HepG2 (cell line): ENCODE measurements around the gene ATP6V0E1. TPM values are rescaled to one million over a fixed set of nuclear protein-coding genes. Genes with fewer than 3 reads are reported as not detected.
A peak's percentile ranks its signal among the peaks of the same experiment; 100 is the strongest.

ENCODE experiments used
- ATAC-seq: fragments of 200-7000 bp; cut with Tn5 transposase; 3 replicates; pipeline ENCODE4 v1.9.1; 2020; ENCODE audit warnings: mild to moderate bottlenecking, moderate library complexity
- BruUV-seq: library from RNA; stranded (reverse); fragments of 400-500 nt; replicated peaks from 2 replicates; lab custom pipeline; 2021; lab: Mats Ljungman, UMichigan
- CTCF ChIA-PET: fragments of 300-600 bp; formaldehyde crosslinking; extraction: SDS; loops from one replicate; lab custom pipeline; 2021; ENCODE audit warnings: low total read pairs, inconsistent platforms, low intra/inter-chr PET ratio; lab: Yijun Ruan, JAX
- POLR2A ChIA-PET: fragments of 350-600 bp; sonication (Branson Sonifier 250); formaldehyde crosslinking; loops from one replicate; lab custom pipeline; 2020; ENCODE audit warnings: antibody characterized with exemption, inconsistent platforms; lab: Yijun Ruan, JAX
- DNase-seq: peaks from one replicate; pipeline ENCODE4 v3.0.0-alpha.2; 2015; ENCODE audit warnings: low spot score
- FAIRE-seq: peaks from 3 replicates; lab custom pipeline; 2011; peaks lifted over from hg19 to GRCh38; lab: Jason Lieb, UNC
- H2AFZ ChIP-seq: one replicate; pipeline ENCODE4 v1.6.1; 2011; ENCODE audit warnings: low read length, inconsistent platforms
- H3K27ac ChIP-seq: fragments of 300-600 bp; 3 replicates; pipeline ENCODE4 v1.8.0; 2011; ENCODE audit warnings: mixed run types, mild to moderate bottlenecking, mixed read lengths, low read length, inconsistent platforms; ENCODE audit not compliant: insufficient read depth; ENCODE audit errors: extremely low read length
- H3K27me3 ChIP-seq, 2 experiments: fragments of 200-600 bp in 1 of 2; 2 replicates in 1 of 2; 3 replicates in 1 of 2; pipeline versions ENCODE4 v1.6.0 to v1.8.0; 2011; ENCODE audit warnings: low read length in 2 of 2, mild to moderate bottlenecking in 2 of 2, moderate library complexity in 2 of 2, inconsistent platforms in 1 of 2; ENCODE audit not compliant: insufficient read depth in 2 of 2, control insufficient read depth in 1 of 2
- H3K36me3 ChIP-seq, 2 experiments: fragments of 200-600 bp in 1 of 2; replicated peaks in 1 of 2; 2 replicates in 1 of 2; 3 replicates in 1 of 2; pipeline versions ENCODE4 v1.5.1 to v1.8.0; 2011; ENCODE audit warnings: low read length in 2 of 2, inconsistent platforms in 1 of 2; ENCODE audit not compliant: insufficient read depth in 2 of 2, control insufficient read depth in 1 of 2
- H3K4me1 ChIP-seq: 2 replicates; pipeline ENCODE4 v1.5.1; 2012; ENCODE audit warnings: low read length, inconsistent platforms; ENCODE audit not compliant: insufficient read depth
- H3K4me2 ChIP-seq: 2 replicates; pipeline ENCODE4 v1.6.0; 2011; ENCODE audit warnings: low read depth, low read length, inconsistent platforms
- H3K4me3 ChIP-seq, 3 experiments: fragments of 200-600 bp in 1 of 3; sonication (generic), shearing (Covaris generic) in 1 of 3; replicated peaks in 1 of 3; 2 replicates each; pipeline ENCODE4 v1.5.1; 2011 to 2016; ENCODE audit warnings: low read length in 3 of 3, inconsistent platforms in 2 of 3, low read depth in 2 of 3, mild to moderate bottlenecking in 2 of 3, control low read depth in 1 of 3, mixed read lengths in 1 of 3; ENCODE audit not compliant: insufficient read depth in 1 of 3
- H3K79me2 ChIP-seq: one replicate; pipeline ENCODE4 v1.6.1; 2011; ENCODE audit warnings: low read length, inconsistent platforms; ENCODE audit not compliant: insufficient read depth
- H3K9ac ChIP-seq: 2 replicates; pipeline ENCODE4 v1.6.0; 2011; ENCODE audit warnings: mild to moderate bottlenecking, low read depth, low read length, inconsistent platforms; ENCODE audit not compliant: insufficient read depth
- H3K9me3 ChIP-seq: 2 replicates; pipeline ENCODE4 v1.5.1; 2012; ENCODE audit warnings: mild to moderate bottlenecking, low read length
- H4K20me1 ChIP-seq: 2 replicates; pipeline ENCODE4 v1.6.0; 2011; ENCODE audit warnings: inconsistent platforms, mild to moderate bottlenecking, low read length, moderate library complexity; ENCODE audit not compliant: insufficient read depth
- CBX1 ChIP-seq: IDR thresholded peaks from one replicate; pipeline ENCODE4 v1.6.1; 2016; ENCODE audit warnings: antibody characterized with exemption, low read depth
- FOXM1 ChIP-seq: sonication (generic); formaldehyde crosslinking; IDR thresholded peaks from 2 replicates; pipeline ENCODE4 v1.5.0; 2020; ENCODE audit warnings: missing genetic modification reagents
- HNRNPK ChIP-seq: fragments of 200-400 bp; formaldehyde crosslinking; IDR thresholded peaks from 2 replicates; pipeline ENCODE4 v1.6.1; 2018; ENCODE audit warnings: low read length, low read depth, moderate library complexity, mild to moderate bottlenecking; ENCODE audit not compliant: poor library complexity, severe bottlenecking
- NR2C2 ChIP-seq: sonication (generic); formaldehyde crosslinking; IDR thresholded peaks from 2 replicates; pipeline ENCODE4 v1.4.0; 2020; ENCODE audit warnings: missing genetic modification reagents, mild to moderate bottlenecking, moderate library complexity, borderline replicate concordance
- RCOR2 ChIP-seq: IDR thresholded peaks from 2 replicates; pipeline ENCODE4 v1.6.1; 2016; ENCODE audit warnings: missing biosample characterization, missing genetic modification reagents
- ZFP82 ChIP-seq: sonication (generic); formaldehyde crosslinking; IDR thresholded peaks from 2 replicates; pipeline ENCODE4 v1.5.1; 2020; ENCODE audit warnings: mild to moderate bottlenecking, missing genetic modification reagents, borderline replicate concordance
- ZNF589 ChIP-seq: sonication (generic); formaldehyde crosslinking; conservative IDR thresholded peaks from 2 replicates; pipeline ENCODE4 v1.8.0; 2022; ENCODE audit warnings: mild to moderate bottlenecking, moderate library complexity, missing genetic modification reagents
- ZNF761 ChIP-seq: sonication (generic); formaldehyde crosslinking; conservative IDR thresholded peaks from 2 replicates; pipeline ENCODE4 v1.4.0; 2020; ENCODE audit warnings: mild to moderate bottlenecking, missing genetic modification reagents
- ZNF766 ChIP-seq: sonication (generic); formaldehyde crosslinking; IDR thresholded peaks from 2 replicates; pipeline ENCODE4 v1.5.0; 2020; ENCODE audit warnings: missing genetic modification reagents, borderline replicate concordance
- ZNF883 ChIP-seq: sonication (generic); formaldehyde crosslinking; IDR thresholded peaks from 2 replicates; pipeline ENCODE4 v1.5.1; 2020; ENCODE audit warnings: mild to moderate bottlenecking, missing genetic modification reagents; ENCODE audit errors: not compliant biosample characterization
- WGBS: methylation state at CpG from one replicate; pipeline ENCODE4 v1.1.6; 2017; ENCODE audit warnings: low lambda C conversion rate; 5-methylcytosine and 5-hydroxymethylcytosine counted together
- in situ Hi-C: cut with HindIII; loops from 2 replicates; pipeline ENCODE4 v1.10.0; 2017; ENCODE audit warnings: low pct_unique_long_range_greater_than_20kb; ENCODE audit not compliant: extremely low pct_ligation_motif_present
- intact Hi-C: fragments of 100-400 bp; cut with micrococcal nuclease; formaldehyde crosslinking; loops from one replicate; pipeline ENCODE4 v1.10.0; 2022; ENCODE audit not compliant: unreplicated experiment
- polyA plus RNA-seq, 8 experiments: library from polyadenylated mRNA; depleted of rRNA in 3 of 8; stranded (reverse) in 7 of 8; unstranded in 1 of 8; fragments of >200 nt; fragmentation: Illumina TruSeq in 4 of 8; extraction: Trizol in 4 of 8; gene quantifications; 2 replicates each; pipeline versions ENCODE4 v1.2.1 to v1.2.3, GENCODE V29; 2011 to 2016; ENCODE audit warnings: low read depth in 4 of 8, missing spikeins in 1 of 8, mixed read lengths in 1 of 8; ENCODE audit not compliant: insufficient read depth in 1 of 8
- total RNA-seq, 5 experiments: library from RNA; depleted of rRNA; stranded (reverse); fragments of >200 nt; fragmentation: Illumina TruSeq; extraction: Trizol; gene quantifications; 2 replicates each; pipeline ENCODE4 v1.2.3, GENCODE V29; 2016; ENCODE audit warnings: low read depth in 1 of 5
- TF ChIP-seq, protein P1 (sequence below): sonication (generic); formaldehyde crosslinking; IDR thresholded peaks from 2 replicates; pipeline ENCODE4 v1.5.0; 2020; ENCODE audit warnings: mild to moderate bottlenecking, missing genetic modification reagents
- TF ChIP-seq, protein P2 (sequence below): sonication (generic); formaldehyde crosslinking; IDR thresholded peaks from 2 replicates; pipeline ENCODE4 v1.5.0; 2020; ENCODE audit warnings: missing genetic modification reagents, mild to moderate bottlenecking, borderline replicate concordance
- TF ChIP-seq, protein P3 (sequence below): sonication (generic); formaldehyde crosslinking; IDR thresholded peaks from 2 replicates; pipeline ENCODE4 v1.4.0; 2020; ENCODE audit warnings: missing genetic modification reagents

ATP6V0E1 gene
- total and polyA plus RNA-seq, 2 of the 13 experiments (the other 11 are each of a cell fraction or from before 2014, with no cell fraction given), result 143 to 215 TPM

DNA sequence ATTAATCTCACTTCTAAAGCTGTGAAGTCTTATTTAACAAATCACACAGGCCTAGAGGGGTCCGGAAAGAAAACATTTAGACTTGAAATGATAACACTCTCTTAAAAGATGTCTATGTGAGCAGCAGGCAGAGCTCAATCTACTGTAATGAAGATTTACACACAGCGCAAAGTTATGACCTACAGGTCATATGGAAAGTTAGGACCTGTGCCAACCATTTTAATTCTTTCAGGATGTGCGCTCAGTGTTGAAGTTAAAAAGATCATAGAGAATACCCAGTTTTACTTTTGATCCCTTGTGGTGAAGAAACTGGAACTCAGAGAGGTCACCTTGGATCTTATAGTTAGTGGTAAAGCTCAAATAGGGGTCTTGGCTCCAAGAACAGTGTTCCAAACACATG, 69.5 kb downstream of the ATP6V0E1 start:
- ATAC-seq (no peak), FAIRE-seq (no peak), DNase-seq (no peak)
- Histone ChIP-seq H3K27me3 (no peaks in the 10 kb centered on the region; a peak in 1 of 5 replicates), H2AFZ (no peak overlapping the region), H3K27ac (no peak overlapping the region), H4K20me1 (no peaks in the 10 kb centered on the region), H3K4me1 (peaks cover 37% of the 10 kb centered on the region), H3K4me3 (no peak overlapping the region), H3K9me3 (no peaks in the 10 kb centered on the region), H3K9ac (no peak overlapping the region), H3K36me3 (no peaks in the 10 kb centered on the region), H3K4me2 (no peak overlapping the region), H3K79me2 (peaks cover 9% of the 10 kb centered on the region)
- intact Hi-C loops, result no loop called here
- WGBS, result 81% methylated on average over 3 of the region's 3 CpGs
- no peak for TF ChIP-seq ZNF766 (CRISPR knock-in tag)
- TF ChIP-seq ZNF883 (CRISPR knock-in tag), result no peak
- no peak for TF ChIP-seq ZNF589 (CRISPR knock-in tag)
- TF ChIP-seq FOXM1, result no peak
- POLR2A ChIA-PET, result no interaction called here
- in situ Hi-C loops, result no loop called here
- CTCF ChIA-PET, result no interaction called here
- no TSS peak for BruUV-seq

DNA sequence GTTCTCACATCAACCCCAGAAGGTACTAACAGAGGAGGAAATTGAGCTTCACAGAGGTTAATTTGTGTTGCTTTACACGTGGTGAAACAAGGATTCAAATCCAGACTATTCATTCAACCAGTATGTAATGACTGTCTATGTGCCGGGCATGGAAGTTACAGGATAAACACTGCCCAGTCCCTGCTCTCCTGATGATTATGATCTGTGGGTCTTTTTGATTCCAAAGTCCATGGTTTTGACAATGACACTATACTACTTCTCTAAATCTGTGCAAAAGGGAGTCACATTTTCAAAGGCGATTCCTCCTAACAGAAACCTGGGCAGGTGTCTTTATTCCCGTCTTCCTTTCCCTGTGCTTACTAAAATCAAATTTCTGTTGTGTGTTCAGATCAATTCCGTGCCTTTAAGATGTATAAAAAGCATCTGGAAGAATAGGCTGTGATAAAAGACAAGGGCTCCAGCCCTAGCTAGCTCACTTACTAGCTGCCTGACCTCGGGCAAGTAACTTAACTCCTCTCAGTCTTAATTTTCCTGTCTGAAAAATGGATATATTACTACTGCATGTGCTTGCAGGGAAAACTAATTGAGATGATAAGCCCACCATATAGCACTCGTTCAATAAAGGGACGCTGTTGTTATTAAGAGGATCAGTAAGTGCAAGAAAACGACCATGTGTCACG, 71.6 kb downstream of the ATP6V0E1 start:
- FAIRE-seq, result peak; percentile 26
- CTCF ChIA-PET, result no interaction called here
- intact Hi-C loops, result loop anchor here (5.0 kb wide), 1 partner anchor 37 kb away; no protein-coding TSS in a partner anchor
- TF ChIP-seq, protein P1, sequence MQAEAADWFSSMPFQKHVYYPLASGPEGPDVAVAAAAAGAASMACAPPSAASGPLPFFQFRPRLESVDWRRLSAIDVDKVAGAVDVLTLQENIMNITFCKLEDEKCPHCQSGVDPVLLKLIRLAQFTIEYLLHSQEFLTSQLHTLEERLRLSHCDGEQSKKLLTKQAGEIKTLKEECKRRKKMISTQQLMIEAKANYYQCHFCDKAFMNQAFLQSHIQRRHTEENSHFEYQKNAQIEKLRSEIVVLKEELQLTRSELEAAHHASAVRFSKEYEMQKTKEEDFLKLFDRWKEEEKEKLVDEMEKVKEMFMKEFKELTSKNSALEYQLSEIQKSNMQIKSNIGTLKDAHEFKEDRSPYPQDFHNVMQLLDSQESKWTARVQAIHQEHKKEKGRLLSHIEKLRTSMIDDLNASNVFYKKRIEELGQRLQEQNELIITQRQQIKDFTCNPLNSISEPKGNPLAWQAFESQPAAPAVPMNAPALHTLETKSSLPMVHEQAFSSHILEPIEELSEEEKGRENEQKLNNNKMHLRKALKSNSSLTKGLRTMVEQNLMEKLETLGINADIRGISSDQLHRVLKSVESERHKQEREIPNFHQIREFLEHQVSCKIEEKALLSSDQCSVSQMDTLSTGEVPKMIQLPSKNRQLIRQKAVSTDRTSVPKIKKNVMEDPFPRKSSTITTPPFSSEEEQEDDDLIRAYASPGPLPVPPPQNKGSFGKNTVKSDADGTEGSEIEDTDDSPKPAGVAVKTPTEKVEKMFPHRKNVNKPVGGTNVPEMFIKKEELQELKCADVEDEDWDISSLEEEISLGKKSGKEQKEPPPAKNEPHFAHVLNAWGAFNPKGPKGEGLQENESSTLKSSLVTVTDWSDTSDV (CRISPR knock-in tag), result no peak
- TF ChIP-seq CBX1, result no peak
- no peak for TF ChIP-seq ZFP82
- TF ChIP-seq, protein P2, sequence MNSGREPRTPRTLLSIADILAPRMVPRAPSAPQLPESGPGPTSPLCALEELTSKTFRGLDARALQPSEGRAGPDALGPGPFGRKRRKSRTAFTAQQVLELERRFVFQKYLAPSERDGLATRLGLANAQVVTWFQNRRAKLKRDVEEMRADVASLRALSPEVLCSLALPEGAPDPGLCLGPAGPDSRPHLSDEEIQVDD (CRISPR knock-in tag), result no peak
- TF ChIP-seq NR2C2, result no peak
- no peak for TF ChIP-seq HNRNPK
- TF ChIP-seq ZNF761, result no peak
- no peak for TF ChIP-seq RCOR2
- TF ChIP-seq, protein P3, sequence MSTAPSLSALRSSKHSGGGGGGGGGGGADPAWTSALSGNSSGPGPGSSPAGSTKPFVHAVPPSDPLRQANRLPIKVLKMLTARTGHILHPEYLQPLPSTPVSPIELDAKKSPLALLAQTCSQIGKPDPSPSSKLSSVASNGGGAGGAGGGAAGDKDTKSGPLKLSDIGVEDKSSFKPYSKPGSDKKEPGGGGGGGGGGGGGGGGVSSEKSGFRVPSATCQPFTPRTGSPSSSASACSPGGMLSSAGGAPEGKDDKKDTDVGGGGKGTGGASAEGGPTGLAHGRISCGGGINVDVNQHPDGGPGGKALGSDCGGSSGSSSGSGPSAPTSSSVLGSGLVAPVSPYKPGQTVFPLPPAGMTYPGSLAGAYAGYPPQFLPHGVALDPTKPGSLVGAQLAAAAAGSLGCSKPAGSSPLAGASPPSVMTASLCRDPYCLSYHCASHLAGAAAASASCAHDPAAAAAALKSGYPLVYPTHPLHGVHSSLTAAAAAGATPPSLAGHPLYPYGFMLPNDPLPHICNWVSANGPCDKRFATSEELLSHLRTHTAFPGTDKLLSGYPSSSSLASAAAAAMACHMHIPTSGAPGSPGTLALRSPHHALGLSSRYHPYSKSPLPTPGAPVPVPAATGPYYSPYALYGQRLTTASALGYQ, result no peak

More for the DNA sequence above, 71.6 kb downstream of the ATP6V0E1 start:
- Histone ChIP-seq H3K36me3 (no peaks in the 10 kb centered on the region), H3K9me3 (no peaks in the 10 kb centered on the region), H3K4me2 (peak overlapping the region; percentile 93), H3K4me3 (peak overlapping the region; percentile 66 to 83 (median 75)), H2AFZ (peak overlapping the region; percentile 31), H4K20me1 (no peaks in the 10 kb centered on the region), H3K4me1 (peaks cover 30% of the 10 kb centered on the region), H3K79me2 (peaks cover 15% of the 10 kb centered on the region), H3K27ac (peak overlapping the region; percentile 31), H3K9ac (peak overlapping the region; percentile 45), H3K27me3 (no peaks in the 10 kb centered on the region; a peak in 1 of 5 replicates)
- peak; percentile 56 for DNase-seq
- in situ Hi-C loops, result loop anchor here (5.0 kb wide), 2 partner anchors 38 to 73 kb away; partner anchors contain the start of gene ATP6V0E1
- ATAC-seq, result no peak
- POLR2A ChIA-PET, result no interaction called here
- 2% methylated on average over 10 of the region's 10 CpGs for WGBS
- BruUV-seq, result TSS peak; percentile 74
